ENCODE data around the gene KLF2.

The KLF2 gene

DNA sequence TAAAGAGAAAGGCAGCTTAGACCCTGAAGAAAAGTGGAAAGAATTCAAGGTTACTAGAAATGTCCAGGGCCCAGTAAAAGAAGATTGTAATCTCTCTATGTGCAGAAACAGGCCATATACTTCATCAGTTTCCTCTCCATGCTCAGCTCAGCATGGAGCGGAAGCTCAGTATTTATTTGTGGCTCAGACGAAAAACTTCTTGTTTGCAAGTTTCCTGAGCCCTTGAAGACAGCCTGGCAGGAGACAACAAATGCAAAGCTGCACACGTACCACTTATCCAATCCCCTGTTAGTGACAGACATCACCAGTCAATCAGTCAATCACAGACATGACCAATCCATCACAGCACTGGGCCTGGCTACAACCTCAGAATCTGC, 8.1 kb upstream of the KLF2 start:
- ATAC-seq (ENCODE audit: insufficient read depth, low read depth) (no peak), DNase-seq (no peak)
- no peaks in the 10 kb centered on the region for H3K9me3 ChIP-seq (ENCODE audit: insufficient read depth, low read length, severe bottlenecking)
- H2AFZ ChIP-seq (ENCODE audit: low read depth, low read length): no peak overlapping the region
- H3K4me2 ChIP-seq (ENCODE audit: insufficient read depth, low read length): no peak overlapping the region
- H4K20me1 ChIP-seq (ENCODE audit: insufficient read depth, low read length): no peaks in the 10 kb centered on the region
- no peaks in the 10 kb centered on the region for H3K36me3 ChIP-seq (ENCODE audit: insufficient read depth, low read length)
- H3K27ac ChIP-seq (ENCODE audit: low read length): no peak overlapping the region
- H3K9ac ChIP-seq (ENCODE audit: low read depth, low read length): no peak overlapping the region
- H3K79me2 ChIP-seq (ENCODE audit: insufficient read depth, low read length): no peaks in the 10 kb centered on the region
- no peak overlapping the region for H3K4me3 ChIP-seq (ENCODE audit: low read depth in 1 of 2, low read length in 2 of 2)
- H3K27me3 ChIP-seq (ENCODE audit: insufficient read depth, low read length, poor library complexity): peaks cover 11% of the 10 kb centered on the region
- H3K4me1 ChIP-seq (ENCODE audit: insufficient read depth, low read length): no peaks in the 10 kb centered on the region
- no peak for TF ChIP-seq EZH2 (IDR thresholded peaks at IDR 0.05; ENCODE audit: borderline replicate concordance, low read depth, low read length, severe bottlenecking)
- no peak for TF ChIP-seq CTCF (IDR thresholded peaks at IDR 0.05; ENCODE audit: borderline replicate concordance, extremely low read depth, low read length, poor library complexity, severe bottlenecking)

GRCh38 chr19:16319481-16319880, 5.1 kb upstream of the KLF2 start:
- H3K4me1 ChIP-seq (ENCODE audit: insufficient read depth, low read length): peaks cover 7% of the 10 kb centered on the region
- no peak overlapping the region for H3K4me2 ChIP-seq (ENCODE audit: insufficient read depth, low read length)
- H3K27ac ChIP-seq (ENCODE audit: low read length): no peak overlapping the region
- TF ChIP-seq EZH2 (IDR thresholded peaks at IDR 0.05; ENCODE audit: borderline replicate concordance, low read depth, low read length, severe bottlenecking) (no peak), CTCF (IDR thresholded peaks at IDR 0.05; ENCODE audit: borderline replicate concordance, extremely low read depth, low read length, poor library complexity, severe bottlenecking) (no peak)
- no peak overlapping the region for H3K4me3 ChIP-seq (ENCODE audit: low read depth in 1 of 2, low read length in 2 of 2)
- ATAC-seq (ENCODE audit: insufficient read depth, low read depth) (peak; percentile 69; the same call in 2 of the 3 replicates), DNase-seq (peak; percentile 39)
- H3K27me3 ChIP-seq (ENCODE audit: insufficient read depth, low read length, poor library complexity): peaks cover 29% of the 10 kb centered on the region
- no peaks in the 10 kb centered on the region for H3K36me3 ChIP-seq (ENCODE audit: insufficient read depth, low read length)
- H4K20me1 ChIP-seq (ENCODE audit: insufficient read depth, low read length): peaks cover 5% of the 10 kb centered on the region; the same call in 1 of the 2 replicates
- no peaks in the 10 kb centered on the region for H3K9me3 ChIP-seq (ENCODE audit: insufficient read depth, low read length, severe bottlenecking)
- H3K9ac ChIP-seq (ENCODE audit: low read depth, low read length): no peak overlapping the region
- H3K79me2 ChIP-seq (ENCODE audit: insufficient read depth, low read length): no peaks in the 10 kb centered on the region
- no peak overlapping the region for H2AFZ ChIP-seq (ENCODE audit: low read depth, low read length)

- Histone ChIP-seq H3K27me3 (ENCODE audit: insufficient read depth, low read length, poor library complexity) (peaks cover 29% of the 10 kb centered on the region), H3K9ac (ENCODE audit: low read depth, low read length) (no peak overlapping the region), H3K4me1 (ENCODE audit: insufficient read depth, low read length) (peaks cover 7% of the 10 kb centered on the region), H3K79me2 (ENCODE audit: insufficient read depth, low read length) (no peaks in the 10 kb centered on the region), H3K36me3 (ENCODE audit: insufficient read depth, low read length) (no peaks in the 10 kb centered on the region), H3K4me3 (ENCODE audit: low read depth in 1 of 2, low read length in 2 of 2) (no peak overlapping the region), H3K27ac (ENCODE audit: low read length) (no peak overlapping the region), H3K4me2 (ENCODE audit: insufficient read depth, low read length) (no peak overlapping the region), H3K9me3 (ENCODE audit: insufficient read depth, low read length, severe bottlenecking) (no peaks in the 10 kb centered on the region), H2AFZ (ENCODE audit: low read depth, low read length) (no peak overlapping the region), H4K20me1 (ENCODE audit: insufficient read depth, low read length) (peaks cover 5% of the 10 kb centered on the region; the same call in 1 of the 2 replicates)
- ATAC-seq (ENCODE audit: insufficient read depth, low read depth) (no peak), DNase-seq (no peak)
- no peak for TF ChIP-seq CTCF (IDR thresholded peaks at IDR 0.05; ENCODE audit: borderline replicate concordance, extremely low read depth, low read length, poor library complexity, severe bottlenecking)
- no peak for TF ChIP-seq EZH2 (IDR thresholded peaks at IDR 0.05; ENCODE audit: borderline replicate concordance, low read depth, low read length, severe bottlenecking)
These were observed 3.6 kb upstream of the KLF2 start for GRCh38 chr19:16320987-16321386.

DNA sequence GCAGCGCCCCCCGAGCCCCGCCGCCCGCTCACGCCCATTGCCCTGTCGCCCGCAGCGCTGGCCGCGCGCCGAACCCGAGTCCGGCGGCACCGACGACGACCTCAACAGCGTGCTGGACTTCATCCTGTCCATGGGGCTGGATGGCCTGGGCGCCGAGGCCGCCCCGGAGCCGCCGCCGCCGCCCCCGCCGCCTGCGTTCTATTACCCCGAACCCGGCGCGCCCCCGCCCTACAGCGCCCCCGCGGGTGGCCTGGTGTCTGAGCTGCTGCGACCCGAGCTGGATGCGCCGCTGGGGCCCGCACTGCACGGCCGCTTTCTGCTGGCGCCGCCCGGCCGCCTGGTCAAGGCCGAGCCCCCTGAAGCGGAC, 518 bp downstream of the KLF2 start:
- DNase-seq (no peak), ATAC-seq (ENCODE audit: insufficient read depth, low read depth) (no peak)
- Histone ChIP-seq H3K4me3 (ENCODE audit: low read depth in 1 of 2, low read length in 2 of 2) (no peak overlapping the region), H3K27me3 (ENCODE audit: insufficient read depth, low read length, poor library complexity) (peaks cover 18% of the 10 kb centered on the region), H3K36me3 (ENCODE audit: insufficient read depth, low read length) (no peaks in the 10 kb centered on the region), H3K27ac (ENCODE audit: low read length) (no peak overlapping the region), H3K9me3 (ENCODE audit: insufficient read depth, low read length, severe bottlenecking) (no peaks in the 10 kb centered on the region), H3K4me1 (ENCODE audit: insufficient read depth, low read length) (peaks cover 19% of the 10 kb centered on the region), H3K79me2 (ENCODE audit: insufficient read depth, low read length) (no peaks in the 10 kb centered on the region), H3K4me2 (ENCODE audit: insufficient read depth, low read length) (peak overlapping the region; percentile 60; the same call in 1 of the 2 replicates), H2AFZ (ENCODE audit: low read depth, low read length) (no peak overlapping the region), H3K9ac (ENCODE audit: low read depth, low read length) (no peak overlapping the region), H4K20me1 (ENCODE audit: insufficient read depth, low read length) (peaks cover 5% of the 10 kb centered on the region; the same call in 1 of the 2 replicates)
- TF ChIP-seq EZH2 (IDR thresholded peaks at IDR 0.05; ENCODE audit: borderline replicate concordance, low read depth, low read length, severe bottlenecking) (no peak), CTCF (IDR thresholded peaks at IDR 0.05; ENCODE audit: borderline replicate concordance, extremely low read depth, low read length, poor library complexity, severe bottlenecking) (no peak)
